Ectodermal cell (in vitro differentiated cells): ENCODE measurements around the gene ZNF439. TPM values are rescaled to one million over a fixed set of nuclear protein-coding genes. Genes with fewer than 3 reads are reported as not detected.
"Not testable (repeated sequence)": the region's sequence is repeated elsewhere in the genome, so short reads cannot be mapped to it uniquely, and the experiment has no call there.

Experiments
- H3K27ac ChIP-seq: 2 replicates; pipeline ENCODE4 v1.7.0; 2013; ENCODE audit warnings: mild to moderate bottlenecking, low read depth, low read length; ENCODE audit not compliant: insufficient read depth, poor library complexity, severe bottlenecking
- H3K27me3 ChIP-seq: 2 replicates; pipeline ENCODE4 v1.7.0; 2013; ENCODE audit warnings: mild to moderate bottlenecking, low read length; ENCODE audit not compliant: insufficient read depth, control insufficient read depth, poor library complexity, severe bottlenecking
- H3K36me3 ChIP-seq: one replicate; pipeline ENCODE4 v1.7.0; 2013; ENCODE audit warnings: low read length; ENCODE audit not compliant: control insufficient read depth, insufficient read depth
- H3K4me1 ChIP-seq: one replicate; pipeline ENCODE4 v1.7.0; 2013; ENCODE audit warnings: low read length; ENCODE audit not compliant: control insufficient read depth, insufficient read depth
- H3K4me3 ChIP-seq: 2 replicates; pipeline ENCODE4 v1.7.0; 2013; ENCODE audit warnings: low read depth, low read length, control low read depth; ENCODE audit not compliant: insufficient read depth
- H3K9me3 ChIP-seq: 2 replicates; pipeline ENCODE4 v1.7.0; 2013; ENCODE audit warnings: mild to moderate bottlenecking, low read length, moderate library complexity; ENCODE audit not compliant: control insufficient read depth
- WGBS, 2 experiments: methylation state at CpG; one replicate each; pipeline ENCODE4 v1.1.7; 2013; ENCODE audit warnings: missing lambda C conversion rate in 2 of 2; 5-methylcytosine and 5-hydroxymethylcytosine counted together
- polyA plus RNA-seq, 4 experiments: library from polyadenylated mRNA; stranded (reverse); fragments of 50-300 nt; gene quantifications; one replicate each; pipeline ENCODE4 v1.2.3, GENCODE V29; 2013

The ZNF439 gene
- 4.2 TPM for polyA plus RNA-seq (2013, experiment 1 of 4)
- 4.8 TPM for polyA plus RNA-seq (2013, experiment 2 of 4)
- 3.9 TPM for polyA plus RNA-seq (2013, experiment 3 of 4)
- polyA plus RNA-seq (2013, experiment 4 of 4): 3.7 TPM

DNA sequence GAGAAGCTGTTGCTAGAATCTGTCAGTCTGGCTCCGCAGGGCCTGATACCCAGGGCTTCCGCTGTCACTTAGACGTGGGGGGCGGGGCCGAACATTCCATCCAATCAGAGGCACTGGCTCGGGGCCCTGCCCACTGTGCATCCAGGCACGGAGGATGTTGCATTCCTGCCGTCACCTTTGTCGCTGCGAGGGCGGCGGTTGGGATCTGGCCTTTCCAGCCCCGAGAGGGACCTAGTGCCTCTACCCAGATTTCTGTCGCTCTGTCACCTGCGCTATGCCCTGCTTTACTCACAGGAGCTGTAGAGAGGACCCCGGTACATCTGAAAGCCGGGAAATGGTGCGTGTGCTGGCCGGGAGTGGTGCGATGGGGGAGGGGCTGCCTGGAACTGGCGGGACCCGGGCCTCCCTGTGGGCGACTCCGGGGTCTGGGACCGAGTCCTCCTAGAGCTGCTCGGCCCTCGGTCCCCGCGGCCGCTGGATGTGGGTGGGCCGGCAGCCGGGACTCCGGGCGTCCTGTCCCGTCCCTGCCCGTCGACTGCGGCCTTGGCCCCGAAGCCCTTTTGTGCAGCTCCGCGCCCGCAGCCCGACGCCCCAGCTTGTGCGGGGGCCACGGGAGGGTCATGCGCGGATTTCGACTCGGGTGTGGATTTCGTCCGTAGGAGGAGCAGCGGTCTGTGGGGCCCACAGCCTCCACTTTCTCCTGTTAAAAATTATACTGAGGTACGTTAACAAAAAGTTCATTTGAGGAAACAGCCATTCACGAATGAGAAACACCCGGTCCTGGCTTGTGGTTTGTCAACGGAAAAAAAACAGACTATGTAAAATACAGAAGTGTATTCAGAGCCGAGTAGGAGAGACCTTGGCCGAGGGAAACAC, at the start of gene ZNF439:
TSS of gene ZNF439 (plus strand) at position 133 of the 876 bp plus-strand sequence. CDS start at position 275, 142 bp downstream.
- H3K9me3 ChIP-seq: no peaks in the 10 kb centered on the region
- H3K27ac ChIP-seq: no peak within 1 kb of the TSS
- no peaks in the 10 kb centered on the region for H3K27me3 ChIP-seq
- H3K4me1 ChIP-seq: no peaks in the 10 kb centered on the region
- H3K4me3 ChIP-seq: peak within 1 kb of the TSS; percentile 36
- WGBS, 2 experiments: 64 to 67% methylated on average over 59 of the region's 59 CpGs
- H3K36me3 ChIP-seq: no peaks in the 10 kb centered on the region

DNA sequence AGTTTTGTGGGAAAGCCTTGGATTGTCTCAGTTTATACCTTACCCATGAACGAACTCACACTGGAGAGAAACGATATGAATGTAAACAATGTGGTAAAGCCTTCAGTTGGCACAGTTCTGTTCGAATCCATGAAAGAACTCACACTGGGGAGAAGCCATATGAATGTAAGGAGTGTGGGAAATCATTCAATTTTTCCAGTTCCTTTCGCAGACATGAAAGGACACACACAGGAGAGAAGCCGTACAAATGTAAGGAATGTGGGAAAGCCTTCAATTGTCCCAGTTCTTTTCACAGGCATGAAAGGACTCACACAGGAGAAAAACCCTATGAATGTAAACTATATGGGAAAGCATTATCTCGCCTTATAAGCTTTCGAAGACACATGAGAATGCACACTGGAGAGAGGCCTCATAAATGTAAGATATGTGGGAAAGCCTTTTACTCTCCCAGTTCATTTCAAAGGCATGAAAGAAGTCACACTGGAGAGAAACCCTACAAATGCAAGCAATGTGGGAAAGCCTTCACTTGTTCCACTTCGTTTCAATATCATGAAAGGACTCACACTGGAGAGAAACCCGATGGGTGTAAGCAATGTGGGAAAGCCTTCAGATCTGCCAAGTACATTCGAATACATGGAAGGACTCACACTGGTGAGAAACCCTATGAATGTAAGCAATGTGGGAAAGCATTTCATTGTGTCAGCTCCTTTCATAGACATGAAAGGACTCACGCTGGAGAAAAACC, 42.0 kb upstream of the ZNF439 start:
- Histone ChIP-seq H3K4me3 (no peak overlapping the region), H3K36me3 (peaks cover 20% of the 10 kb centered on the region), H3K27me3 (no peaks in the 10 kb centered on the region), H3K4me1 (no peaks in the 10 kb centered on the region), H3K27ac (no peak overlapping the region), H3K9me3 (peaks cover 6% of the 10 kb centered on the region)
- WGBS, 2 experiments: 94% methylated on average over 10 to 11 of the region's 11 CpGs

GRCh38 chr19:11807099-11807380, 41.5 kb upstream of the ZNF439 start:
- no peaks in the 10 kb centered on the region for H3K27me3 ChIP-seq
- H3K27ac ChIP-seq: no peak overlapping the region
- peaks cover 6% of the 10 kb centered on the region for H3K9me3 ChIP-seq
- peaks cover 20% of the 10 kb centered on the region for H3K36me3 ChIP-seq
- H3K4me1 ChIP-seq: no peaks in the 10 kb centered on the region
- no peak overlapping the region for H3K4me3 ChIP-seq
- no CpG with 5 or more reads among the region's 2 CpGs for WGBS, 2 experiments

GRCh38 chr19:11813703-11814028, 34.9 kb upstream of the ZNF439 start:
- 9 to 10% methylated on average over 6 of the region's 6 CpGs for WGBS, 2 experiments
- H3K9me3 ChIP-seq: no peaks in the 10 kb centered on the region
- peak overlapping the region; percentile 30 for H3K27ac ChIP-seq
- peaks cover 8% of the 10 kb centered on the region for H3K27me3 ChIP-seq
- no peaks in the 10 kb centered on the region for H3K36me3 ChIP-seq
- H3K4me3 ChIP-seq: peak overlapping the region; percentile 88
- no peaks in the 10 kb centered on the region for H3K4me1 ChIP-seq

DNA sequence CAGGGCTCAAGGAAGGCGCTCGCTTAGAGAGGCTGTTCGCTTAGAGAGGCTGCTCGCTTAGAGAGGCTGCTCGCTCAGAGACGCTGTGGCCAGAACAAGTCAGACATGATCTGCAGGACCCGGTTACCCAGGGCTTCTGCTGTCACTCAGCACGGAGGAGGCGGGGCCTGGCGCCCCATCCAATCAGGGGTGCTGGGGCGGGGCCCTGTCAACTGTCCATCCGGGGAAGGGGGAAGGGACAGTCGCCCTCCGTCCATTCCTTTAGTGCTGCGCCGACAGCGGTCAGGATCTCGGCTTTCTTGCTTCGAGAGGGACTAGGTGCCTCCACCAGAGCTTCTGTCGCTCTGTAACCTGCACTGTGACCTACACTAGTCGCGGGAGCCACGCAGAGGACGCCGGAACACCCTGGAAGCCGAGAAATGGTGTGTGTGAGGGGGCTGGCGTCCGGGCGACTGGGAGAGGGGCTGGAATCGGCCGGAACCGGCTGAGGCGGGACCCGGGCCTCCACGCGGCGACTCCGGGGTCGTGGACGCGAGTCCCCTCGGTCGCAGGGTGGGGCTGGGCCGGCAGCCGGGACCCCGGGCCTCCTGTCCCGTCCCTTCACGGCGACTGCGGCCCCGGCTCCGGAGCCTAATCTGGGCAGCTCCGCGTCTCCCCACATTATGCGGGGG, 34.4 kb upstream of the ZNF439 start, which contains the start of gene ZNF440:
TSS of gene ZNF440 (plus strand) at position 245 of the 671 bp plus-strand sequence. CDS start at position 420, 175 bp downstream.
- Histone ChIP-seq H3K27ac (peak within 1 kb of the TSS; percentile 83), H3K36me3 (peaks cover under 1% of the 10 kb centered on the region), H3K27me3 (peaks cover 8% of the 10 kb centered on the region), H3K9me3 (no peaks in the 10 kb centered on the region), H3K4me1 (no peaks in the 10 kb centered on the region), H3K4me3 (peak within 1 kb of the TSS; percentile 88)
- 1% methylated on average over 55 of the region's 55 CpGs for WGBS, 2 experiments

- Histone ChIP-seq H3K4me3 (peak overlapping the region; percentile 88), H3K9me3 (no peaks in the 10 kb centered on the region), H3K27ac (no peak overlapping the region), H3K36me3 (peaks cover 4% of the 10 kb centered on the region), H3K4me1 (no peaks in the 10 kb centered on the region), H3K27me3 (peaks cover 8% of the 10 kb centered on the region)
- WGBS, 2 experiments: 36 to 37% methylated on average over 13 of the region's 13 CpGs
Measured at GRCh38 chr19:11814700-11815035, 33.9 kb upstream of the ZNF439 start.

- Histone ChIP-seq H3K27me3 (no peaks in the 10 kb centered on the region), H3K4me1 (no peaks in the 10 kb centered on the region), H3K27ac (no peak overlapping the region), H3K36me3 (peaks cover 7% of the 10 kb centered on the region), H3K9me3 (no peaks in the 10 kb centered on the region), H3K4me3 (no peak overlapping the region)
- 78 to 85% methylated on average over 5 of the region's 5 CpGs for WGBS, 2 experiments
Measured at GRCh38 chr19:11821474-11822109, 26.9 kb upstream of the ZNF439 start.

- not testable (repeated sequence) for H3K9me3 ChIP-seq, H3K27me3 ChIP-seq, H3K27ac ChIP-seq, H3K4me3 ChIP-seq, H3K4me1 ChIP-seq
- WGBS, 2 experiments: 89 to 94% methylated on average over 6 to 7 of the region's 7 CpGs
- H3K36me3 ChIP-seq: peaks cover 51% of the 10 kb centered on the region
Measured at GRCh38 chr19:11828957-11829876, 19.3 kb upstream of the ZNF439 start.

DNA sequence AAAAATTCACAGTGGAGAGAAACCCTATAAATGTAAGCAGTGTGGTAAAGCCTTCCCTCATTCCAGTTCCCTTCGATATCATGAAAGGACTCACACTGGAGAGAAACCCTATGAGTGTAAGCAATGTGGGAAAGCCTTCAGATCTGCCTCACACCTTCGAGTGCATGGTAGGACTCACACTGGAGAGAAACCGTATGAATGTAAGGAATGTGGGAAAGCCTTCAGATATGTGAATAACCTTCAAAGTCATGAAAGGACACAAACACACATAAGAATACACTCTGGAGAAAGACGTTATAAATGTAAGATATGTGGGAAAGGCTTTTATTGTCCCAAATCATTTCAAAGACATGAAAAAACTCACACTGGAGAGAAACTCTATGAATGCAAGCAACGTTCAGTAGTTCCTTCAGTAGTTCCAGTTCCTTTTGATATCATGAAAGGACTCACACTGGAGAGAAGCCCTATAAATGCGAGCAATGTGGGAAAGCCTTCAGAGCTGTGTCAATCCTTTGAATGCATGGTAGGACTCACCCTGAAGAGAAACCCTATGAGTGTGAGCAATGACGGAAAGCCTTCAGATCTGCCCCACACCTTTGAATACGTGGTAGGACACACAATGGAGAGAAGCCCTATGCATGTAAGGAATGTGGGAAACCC, 16.1 kb upstream of the ZNF439 start:
- peaks cover 58% of the 10 kb centered on the region for H3K36me3 ChIP-seq
- H3K4me3 ChIP-seq: no peak overlapping the region
- peaks cover 13% of the 10 kb centered on the region for H3K9me3 ChIP-seq
- H3K27me3 ChIP-seq: no peaks in the 10 kb centered on the region
- 92 to 93% methylated on average over 7 of the region's 8 CpGs for WGBS, 2 experiments
- H3K4me1 ChIP-seq: no peaks in the 10 kb centered on the region
- no peak overlapping the region for H3K27ac ChIP-seq
